Femur (tissue), 1 donor: Measurements from ENCODE around the gene LINC01488.

ENCODE experiments used
- DNase-seq: peaks from one replicate; pipeline ENCODE4 v3.0.0-alpha.2; 2017

The LINC01488 gene

DNA sequence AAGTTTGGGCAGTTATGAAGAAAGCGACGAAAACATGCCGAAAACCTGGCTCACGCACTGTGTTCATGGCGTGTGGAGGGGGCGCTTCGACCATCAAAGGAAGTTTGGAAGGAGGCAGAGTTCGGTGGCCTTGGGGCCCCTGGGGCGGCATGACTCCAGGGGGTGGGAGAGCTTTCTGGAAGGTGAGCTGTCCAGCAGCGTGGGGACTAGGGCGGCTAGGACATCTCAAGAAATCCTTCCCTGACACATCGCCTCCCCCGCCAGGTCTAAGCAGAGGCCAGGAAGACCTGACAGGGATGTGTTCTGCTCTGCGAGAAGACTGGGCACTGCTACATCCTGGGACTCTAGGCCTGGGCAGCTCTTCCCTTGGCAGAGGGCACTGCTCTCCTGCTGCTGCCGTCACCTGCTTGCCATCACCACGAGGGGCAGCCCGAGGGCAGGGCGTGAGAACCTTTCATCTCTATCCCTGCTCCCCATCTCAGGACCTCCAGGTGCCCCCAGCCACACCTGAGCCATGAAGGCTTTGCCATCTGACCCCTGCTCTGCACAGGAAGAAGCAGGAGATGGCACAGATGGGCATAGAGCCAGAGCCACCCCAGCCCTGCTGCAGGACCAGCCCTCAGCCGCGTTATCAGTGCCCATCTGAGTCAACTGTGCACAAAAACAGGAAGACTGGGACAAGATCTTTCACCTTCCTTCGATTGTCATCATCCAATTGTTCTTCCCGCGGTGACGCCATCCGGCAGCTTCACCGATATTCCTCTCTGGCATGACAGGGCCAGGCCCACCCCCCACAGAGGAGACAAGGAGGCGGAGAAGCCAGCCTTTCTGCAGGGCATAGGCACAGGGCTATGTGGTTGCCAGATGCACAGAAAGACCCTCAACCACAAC lies 12.7 kb downstream of the LINC01488 start:
- DNase-seq: no peak

DNA sequence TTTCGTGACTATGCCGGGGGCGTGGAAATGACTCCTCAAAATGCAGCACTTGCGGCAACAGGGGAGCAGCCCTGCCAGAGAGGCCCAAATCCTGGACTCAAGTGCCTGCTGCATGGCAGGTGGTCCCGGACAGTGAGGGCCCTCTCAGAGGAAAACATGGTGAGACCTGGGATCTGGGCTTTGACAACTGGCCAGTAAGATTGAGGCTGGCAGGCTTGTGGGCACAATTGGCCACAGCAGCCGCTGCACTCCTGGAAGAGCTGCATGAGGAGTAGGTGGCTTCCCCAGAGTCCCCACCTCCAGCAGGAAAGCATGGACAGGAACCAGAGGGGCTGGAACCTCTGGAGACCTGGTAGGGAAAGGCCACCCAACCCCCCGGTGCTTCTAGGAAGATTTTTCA lies 13.4 kb downstream of the LINC01488 start:
- no peak for DNase-seq

DNA sequence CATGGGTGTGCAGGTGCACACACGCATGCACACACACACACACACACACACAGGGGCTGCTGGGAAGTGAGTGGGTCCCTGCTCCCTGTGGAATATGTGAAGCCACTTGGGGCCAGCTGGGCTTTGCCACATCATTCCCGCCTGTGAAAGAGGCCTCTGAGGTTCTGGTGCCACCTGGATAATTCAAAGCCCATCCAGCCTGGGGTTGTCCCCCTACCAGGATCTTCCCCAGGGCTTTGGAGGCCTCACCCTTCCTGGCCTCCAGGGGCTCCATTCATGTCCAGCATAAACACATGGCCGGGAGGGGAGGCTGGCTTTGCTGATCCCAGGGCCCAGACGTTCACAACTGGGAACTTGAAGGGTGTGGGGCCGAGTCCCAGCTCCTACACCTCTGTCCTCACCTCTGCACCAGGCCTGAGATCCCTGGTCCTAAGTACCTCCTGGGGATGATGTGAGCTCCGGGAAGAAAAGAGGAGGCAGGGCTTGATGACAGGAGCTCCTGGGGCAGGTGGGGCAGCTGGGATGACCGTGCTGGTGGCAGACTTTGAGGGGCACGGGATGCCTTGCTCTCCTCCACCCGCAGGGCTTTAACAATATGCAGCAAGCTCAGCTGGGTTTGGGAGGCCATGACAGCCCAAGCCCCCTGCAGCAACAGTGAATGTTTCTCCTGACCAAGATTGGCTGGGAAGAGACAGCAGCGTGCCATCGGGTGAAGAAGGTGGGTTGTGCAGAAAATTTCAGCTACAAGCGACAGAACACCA lies 14.2 kb downstream of the LINC01488 start:
- no peak for DNase-seq

DNA sequence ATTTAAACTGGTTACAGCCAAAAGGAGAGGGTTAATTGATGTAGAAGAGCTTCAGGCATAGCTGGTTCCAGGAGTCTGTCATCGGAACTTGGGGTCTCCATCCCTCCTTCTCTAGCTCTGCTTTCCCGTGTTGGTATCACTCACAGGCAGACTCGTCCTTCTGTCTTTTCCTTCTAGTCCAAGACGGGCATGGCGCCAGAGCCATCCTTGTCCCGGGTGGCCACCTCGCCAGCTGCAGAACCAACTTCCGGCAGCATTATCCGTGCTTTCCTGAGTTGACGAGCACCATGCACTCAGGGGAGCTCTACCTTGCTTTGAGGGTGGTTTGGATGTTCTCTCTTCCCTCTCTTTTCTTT lies 14.7 kb downstream of the LINC01488 start:
- no peak for DNase-seq

DNA sequence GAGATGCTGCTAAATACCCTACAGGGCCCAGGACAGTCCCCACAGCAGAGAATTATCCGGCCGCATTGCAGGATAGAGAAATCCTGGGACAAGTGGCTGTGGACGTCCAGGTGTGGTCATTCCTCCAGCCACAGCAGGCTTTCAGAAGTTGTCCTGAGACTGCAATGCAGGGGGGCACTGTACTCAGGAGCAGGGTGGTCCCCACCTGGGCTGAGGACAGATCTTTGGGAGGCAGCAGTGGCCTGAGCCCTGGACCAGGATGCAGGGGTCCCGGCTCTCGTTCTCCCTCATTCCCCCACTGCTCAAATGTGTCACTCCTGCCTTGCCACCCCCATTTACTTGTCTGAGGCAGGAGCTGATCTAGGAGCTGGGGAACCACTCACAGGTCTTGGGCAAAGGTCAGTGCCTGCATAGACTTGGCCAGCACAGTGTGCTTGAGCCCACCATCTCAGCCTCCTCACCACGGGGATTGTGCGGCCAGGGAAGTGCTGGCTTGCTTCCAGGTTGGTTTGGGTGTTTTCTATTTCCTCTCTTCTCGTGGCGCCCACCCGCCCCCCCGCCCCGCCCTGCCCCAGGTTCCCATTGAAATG lies 15.3 kb downstream of the LINC01488 start:
- DNase-seq: no peak

DNA sequence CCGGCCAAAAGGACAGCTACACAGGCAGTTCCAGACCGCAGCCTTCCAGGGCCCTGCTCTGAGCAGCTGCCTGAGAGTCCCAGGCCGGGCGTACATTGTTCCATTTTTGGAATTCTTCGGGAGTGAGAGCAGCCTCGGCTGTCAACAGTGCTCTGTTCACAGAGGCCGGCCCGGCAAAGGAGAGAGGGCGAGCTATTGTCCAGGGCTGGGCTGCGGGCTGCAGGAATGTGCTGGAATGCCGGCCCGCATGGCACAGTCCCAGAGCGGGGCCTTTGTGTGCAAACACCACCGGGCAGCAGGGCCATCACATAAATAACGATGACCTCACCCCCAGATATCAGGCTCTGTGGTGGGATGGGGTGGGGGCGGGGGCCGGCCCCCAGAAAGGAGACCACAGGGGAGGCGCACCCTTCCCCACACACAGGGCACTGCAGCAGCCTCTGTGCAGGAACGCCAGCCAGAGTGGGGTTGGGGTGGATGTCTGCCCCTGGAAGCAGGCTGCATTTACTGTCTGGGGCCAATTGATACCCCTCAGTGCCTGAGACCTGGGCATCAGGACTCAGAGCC lies 15.8 kb downstream of the LINC01488 start:
- peak; percentile 93 for DNase-seq

DNA sequence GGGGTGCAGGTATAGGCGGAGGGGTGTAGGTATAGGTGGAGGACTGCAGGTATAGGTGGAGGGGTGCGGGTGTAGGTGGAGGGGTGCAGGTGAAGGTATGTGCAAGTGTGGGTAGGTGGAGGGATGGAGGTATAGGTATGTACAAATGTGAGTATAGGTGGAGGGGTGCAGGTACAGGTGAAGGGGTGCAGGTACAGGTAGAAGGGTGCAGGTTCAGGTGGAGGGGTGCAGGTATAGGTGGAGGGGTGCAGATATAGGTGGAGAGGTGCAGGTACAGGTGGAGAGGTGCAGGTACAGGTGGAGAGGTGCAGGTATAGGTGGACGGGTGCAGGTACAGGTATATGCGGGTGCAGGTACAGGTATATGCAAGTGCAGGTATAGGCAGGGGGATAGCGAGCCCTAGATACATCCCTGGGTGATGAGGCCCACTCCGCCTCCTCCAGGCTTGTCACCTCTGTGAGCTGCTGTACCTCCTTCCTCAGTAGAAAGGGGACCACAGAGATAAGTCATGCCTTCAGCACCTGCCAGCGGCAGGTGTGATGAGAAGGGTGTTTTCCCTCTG lies 17.2 kb downstream of the LINC01488 start:
- DNase-seq: no peak

DNA sequence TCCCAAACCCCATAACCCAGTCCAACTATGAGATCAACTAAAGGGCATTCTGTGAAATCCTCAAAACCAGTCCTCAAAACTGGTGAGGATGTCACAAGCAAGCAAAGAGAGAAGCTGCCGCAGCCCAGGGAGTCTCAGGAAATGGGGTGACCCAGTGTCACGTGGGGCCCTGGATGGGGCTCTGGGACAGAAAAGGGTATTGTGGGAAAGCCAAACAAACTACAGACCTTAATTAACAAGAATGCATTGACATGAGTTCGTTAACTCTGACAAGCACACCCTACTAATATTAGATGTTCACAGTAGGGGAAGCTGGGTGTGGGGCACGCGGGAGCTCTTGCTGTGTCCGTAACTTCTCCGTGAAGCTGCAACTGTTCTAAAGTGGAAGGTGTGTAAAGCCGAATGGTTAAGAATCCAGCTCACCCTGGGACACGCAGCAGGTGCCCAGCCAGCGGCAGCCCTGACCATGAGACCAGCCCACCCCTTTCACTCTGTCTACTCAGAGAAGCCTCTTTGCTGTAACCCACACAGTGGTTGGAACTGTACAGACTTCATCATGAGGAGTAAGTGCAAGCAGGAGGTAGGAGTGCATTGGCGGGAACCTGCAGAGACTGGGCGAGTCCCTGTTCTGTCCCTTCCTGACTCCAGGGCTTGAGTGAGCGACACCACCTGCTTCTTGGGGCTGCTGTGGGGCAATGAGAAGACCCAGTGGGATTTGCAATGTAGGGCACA lies 17.9 kb downstream of the LINC01488 start:
- no peak for DNase-seq

DNA sequence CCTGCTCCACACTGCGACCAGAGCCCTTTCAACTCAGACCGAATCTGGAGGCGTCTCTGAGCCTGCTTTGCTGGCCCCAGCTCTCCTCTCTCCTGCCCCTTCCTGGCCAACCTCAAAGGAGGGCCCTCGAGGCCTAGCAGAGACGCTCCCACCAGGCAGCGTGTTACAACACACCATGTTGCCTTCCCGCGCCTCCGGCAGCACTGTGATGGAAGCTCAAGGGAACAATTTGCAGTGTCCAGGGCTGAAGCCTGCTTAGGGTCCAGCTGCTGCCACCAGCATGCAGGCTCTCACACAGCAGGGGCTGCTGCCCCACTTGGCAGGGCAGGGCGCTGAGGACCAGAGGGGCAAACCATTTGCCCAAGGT lies 18.4 kb downstream of the LINC01488 start:
- no peak for DNase-seq

DNA sequence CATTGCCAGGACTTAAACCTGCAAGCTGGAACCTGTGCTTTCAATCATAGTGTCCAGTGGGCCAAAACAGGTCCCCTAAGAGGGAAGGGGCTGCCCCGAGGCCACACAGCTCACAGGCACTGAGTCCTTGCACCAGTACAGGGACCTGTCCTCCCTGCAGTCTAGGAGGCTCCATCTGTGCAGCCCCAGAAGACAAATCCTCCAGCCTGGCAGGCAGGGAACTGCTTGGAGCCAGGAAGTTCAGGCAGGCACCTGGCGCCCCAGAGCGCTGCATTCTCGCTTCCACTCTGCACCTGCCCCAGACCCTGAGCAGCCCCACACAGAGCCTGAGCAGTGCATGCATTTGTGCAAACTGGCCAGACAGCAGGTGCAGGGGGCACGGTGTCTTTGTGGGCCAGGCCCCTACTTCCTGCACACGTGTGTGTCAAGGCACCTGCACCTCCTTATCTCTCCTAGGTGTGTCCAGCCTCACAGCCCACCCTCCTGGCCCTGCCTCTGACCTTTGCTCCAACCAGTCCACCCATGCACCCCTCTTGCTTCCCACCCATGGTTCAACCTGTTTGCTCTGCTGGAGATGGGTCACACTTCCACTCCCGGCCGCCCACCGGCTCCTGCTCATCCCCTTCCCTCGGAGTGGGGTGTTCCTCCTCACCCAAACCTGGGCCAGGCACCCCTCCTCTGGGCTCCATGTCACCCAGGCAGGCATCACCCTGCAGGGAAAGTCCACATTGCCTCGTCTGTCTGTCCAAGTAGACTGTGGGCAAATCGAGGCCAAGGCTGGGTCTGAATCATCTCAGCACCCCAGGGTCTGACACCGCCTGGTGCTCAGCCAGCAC lies 19.0 kb downstream of the LINC01488 start:
- no peak for DNase-seq

DNA sequence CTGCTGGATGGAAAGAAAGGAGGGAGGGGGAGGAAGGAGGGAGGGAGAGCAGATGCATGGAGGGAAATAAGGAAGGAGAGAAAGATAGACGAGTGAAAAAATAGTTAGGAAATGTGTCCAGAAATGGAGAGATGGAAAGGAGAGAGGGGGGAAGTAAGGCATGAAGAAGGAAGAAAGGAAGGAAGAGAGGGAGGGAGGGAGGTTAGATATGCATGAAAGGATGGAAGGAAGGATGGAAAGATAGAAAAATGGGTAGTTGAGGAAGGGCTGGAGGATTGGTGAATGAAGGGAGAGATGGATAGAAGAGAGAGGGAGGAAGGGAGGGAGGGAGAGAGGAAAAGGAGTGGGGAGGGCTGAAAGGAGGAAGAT lies 19.6 kb downstream of the LINC01488 start:
- DNase-seq: no peak

DNA sequence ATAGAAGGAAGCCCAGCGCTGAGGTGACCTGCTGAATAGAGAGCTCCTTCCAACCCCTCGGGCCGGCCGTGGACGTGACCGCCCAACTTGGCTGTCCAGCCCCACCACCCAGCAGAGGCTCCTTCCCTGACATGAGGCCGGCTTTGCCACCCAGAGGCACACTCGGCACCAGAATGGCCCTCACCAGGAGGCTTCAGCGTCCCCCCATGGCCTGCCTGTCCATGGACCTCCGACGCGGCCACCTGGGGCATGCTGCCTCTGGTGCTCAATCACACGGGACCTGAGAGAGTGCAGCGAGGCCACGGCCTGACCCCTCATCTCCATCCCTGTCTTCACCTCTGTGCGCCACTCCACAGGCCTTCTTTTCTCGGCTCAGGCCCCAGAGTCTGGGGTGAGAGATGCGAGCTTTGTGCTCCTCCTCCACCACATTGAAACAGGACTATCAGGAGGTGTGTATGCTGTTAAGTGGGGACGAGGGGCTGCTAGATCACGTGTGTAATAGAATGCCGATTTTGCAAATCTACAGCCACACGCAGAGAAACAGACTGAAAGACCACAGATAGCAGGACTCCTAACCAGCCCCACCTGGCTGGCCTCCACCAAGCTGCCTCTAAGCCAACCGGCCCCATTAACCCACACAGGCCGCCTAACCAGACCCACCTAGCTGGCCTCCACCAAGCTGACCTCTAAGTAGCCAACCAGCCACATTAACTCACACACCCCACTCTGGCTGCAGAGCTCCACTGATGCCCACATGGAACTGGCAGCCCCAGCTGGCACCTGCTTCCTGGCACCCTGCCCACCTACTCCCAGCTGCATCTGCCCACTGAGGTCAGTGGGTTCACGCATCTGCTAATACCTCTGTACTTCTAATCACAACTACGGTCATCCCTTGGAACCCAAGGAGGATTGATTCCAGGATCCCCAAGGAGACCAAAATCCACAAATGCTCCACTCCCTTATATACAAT lies 20.7 kb downstream of the LINC01488 start:
- no peak for DNase-seq

DNA sequence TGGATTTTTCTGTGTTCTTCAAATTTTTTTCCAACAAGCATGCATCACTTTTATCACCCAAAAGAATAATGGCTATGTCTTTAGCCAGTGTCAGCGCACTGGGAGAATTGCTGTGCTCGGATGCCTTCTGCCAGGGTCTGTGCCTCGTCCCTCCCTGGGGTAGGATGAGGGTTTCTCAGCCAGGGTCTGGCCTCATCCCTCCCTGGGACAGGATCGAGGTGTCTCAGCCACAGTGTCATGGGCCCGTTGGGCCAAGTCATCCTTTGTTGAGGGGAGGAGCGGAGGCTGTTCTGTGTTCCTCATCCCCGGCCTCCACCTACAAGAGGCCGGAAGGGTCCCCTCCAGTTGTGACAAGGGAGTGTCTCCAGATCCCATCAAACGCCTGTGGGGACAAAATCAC lies 22.7 kb downstream of the LINC01488 start:
- DNase-seq: no peak

DNA sequence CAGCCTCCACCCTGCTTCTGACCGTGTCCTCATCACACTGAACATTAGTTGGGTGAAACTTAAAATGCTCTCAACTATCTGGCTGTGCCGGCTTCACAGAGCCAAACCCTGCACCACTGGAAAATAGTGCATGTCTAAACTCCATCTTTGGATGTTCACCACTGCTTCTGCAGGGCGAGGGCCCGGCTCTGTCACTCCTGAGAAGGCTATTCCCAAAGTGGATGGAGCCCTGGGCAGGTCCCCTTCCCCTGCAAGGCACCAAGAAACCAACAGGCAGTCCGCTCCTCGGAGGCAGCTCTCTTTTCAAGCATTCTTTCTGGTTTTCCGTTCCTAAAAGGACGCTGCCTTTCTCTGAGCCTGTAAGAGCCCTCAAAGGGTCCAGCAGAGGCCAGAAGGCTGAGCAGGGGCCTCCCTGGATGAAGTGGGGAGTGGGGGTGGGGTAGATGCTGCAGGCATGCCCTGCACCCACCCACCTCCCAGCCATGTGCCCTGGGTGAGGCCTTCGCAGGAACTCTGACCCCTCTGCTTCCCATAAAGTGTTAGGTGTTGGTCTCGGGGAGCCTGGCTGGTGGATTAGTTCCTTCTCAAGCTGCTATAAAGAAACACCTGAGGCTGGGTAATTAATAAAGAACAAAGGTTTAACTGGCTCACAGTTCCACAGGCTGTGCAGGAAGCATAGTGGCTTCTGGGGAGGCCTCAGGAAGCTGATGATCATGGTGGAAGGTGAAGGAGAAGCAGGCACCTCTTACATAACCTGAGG lies 23.3 kb downstream of the LINC01488 start:
- no peak for DNase-seq

DNA sequence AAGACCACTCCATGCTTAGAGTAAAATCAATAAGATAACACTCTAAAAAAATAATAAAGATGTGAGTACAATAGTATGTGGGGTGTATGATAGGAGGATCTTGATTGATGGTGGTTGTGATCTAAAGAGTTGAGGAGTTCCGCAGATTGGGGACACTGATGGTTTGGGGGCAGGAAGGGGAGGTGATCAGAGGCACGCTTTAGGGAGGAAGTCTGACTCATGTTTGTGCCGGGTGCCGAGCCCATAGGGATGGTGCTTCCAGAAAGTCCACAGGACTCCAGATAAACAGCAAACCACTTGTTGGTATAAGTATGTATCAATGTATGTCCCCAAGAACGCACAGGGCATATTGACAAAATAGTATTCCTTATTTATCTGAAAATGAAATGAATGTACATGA lies 27.5 kb downstream of the LINC01488 start:
- DNase-seq: no peak

DNA sequence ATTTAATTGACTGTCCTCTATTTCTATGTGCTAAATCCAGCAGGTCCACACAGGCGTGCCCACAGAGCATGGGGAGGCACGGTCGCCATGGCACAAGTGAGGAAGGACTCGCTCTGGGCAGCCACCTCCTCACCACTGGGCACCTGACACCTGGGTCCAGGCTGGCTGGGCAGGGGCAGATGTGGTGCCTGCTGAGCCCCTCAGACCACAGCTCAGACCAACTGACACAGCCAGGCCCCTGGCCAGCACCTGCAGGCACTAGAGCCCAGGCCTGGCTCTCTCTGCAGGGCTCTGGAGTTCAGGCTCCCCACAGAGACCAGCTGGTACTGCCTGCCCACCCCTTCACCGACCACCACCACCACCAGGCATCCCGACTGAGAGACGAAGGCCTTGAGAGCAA lies 27.9 kb downstream of the LINC01488 start:
- no peak for DNase-seq

DNA sequence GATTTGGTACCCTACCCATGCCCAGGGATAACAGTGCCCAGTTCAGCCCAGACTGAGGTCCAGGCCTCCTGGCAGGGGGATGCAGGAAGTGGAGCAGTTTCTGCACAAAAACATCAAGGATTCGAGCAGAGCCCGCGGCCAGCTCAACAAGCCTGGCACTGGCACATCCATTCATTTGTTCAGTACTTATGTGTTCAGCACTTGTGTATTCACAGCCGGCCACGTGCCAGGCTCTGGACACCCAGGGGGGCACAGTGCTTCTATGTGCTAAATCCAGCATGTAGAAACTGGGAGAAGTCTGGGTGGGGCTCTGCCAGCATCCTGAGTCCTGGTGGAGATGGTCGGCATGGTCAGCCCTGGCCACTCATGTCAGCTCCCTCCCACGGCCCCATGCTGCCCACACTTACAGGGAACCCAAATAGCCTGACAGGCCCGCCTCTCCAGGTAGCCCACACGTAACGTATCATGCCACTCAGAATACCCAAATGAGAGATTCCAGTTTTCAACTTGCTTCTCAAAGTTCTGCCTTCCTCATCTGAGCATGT lies 28.5 kb downstream of the LINC01488 start:
- no peak for DNase-seq

DNA sequence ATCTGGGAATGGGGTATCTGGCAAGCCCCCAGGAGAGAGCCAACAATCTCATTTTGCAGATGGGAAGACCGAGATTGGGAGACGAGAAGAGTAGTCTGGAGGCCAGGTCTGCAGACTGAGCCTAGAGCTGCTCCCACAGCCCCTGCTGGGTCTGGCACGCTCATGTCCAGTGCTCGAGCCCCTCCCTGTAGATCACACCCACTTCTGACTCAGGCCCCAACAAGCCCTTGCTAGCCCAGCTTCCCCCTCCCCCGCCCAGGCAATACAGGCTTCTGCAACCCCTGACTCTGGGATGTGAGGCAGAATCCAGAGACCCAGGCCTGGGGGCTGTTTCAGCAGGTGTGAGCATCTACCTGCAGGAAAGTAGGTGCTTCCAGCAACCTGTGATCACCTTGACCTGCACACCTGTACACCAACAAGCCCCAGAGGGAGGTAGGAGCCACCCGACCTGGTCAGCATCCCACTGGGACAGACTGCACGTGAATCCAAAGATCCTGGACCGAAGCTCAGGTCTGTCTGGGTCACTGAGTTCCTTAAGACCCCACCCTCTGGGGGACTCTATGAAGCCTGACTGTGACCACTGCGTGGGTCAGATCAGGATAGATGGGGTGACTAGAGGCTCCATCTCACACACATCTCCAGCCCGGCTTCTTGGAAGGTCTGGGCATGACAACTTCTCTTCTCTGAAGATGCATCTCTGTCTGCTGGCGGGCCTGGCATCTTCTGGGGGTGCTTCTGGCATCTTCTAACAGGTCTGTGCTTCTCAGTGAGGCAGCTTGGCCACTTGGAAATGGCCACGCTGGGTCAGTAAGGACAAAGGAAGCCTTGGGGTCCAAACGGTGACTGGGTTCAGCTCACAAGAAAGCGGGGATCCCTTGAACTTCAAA lies 29.3 kb downstream of the LINC01488 start:
- DNase-seq: no peak
